ENCODE data around the gene EEPD1. TPM values are rescaled to one million over a fixed set of nuclear protein-coding genes. Genes with fewer than 3 reads are reported as not detected.

The EEPD1 gene
- total RNA-seq, 6 experiments from 2014 or later = 5.9 to 18.6 (median 10.6) TPM

DNA sequence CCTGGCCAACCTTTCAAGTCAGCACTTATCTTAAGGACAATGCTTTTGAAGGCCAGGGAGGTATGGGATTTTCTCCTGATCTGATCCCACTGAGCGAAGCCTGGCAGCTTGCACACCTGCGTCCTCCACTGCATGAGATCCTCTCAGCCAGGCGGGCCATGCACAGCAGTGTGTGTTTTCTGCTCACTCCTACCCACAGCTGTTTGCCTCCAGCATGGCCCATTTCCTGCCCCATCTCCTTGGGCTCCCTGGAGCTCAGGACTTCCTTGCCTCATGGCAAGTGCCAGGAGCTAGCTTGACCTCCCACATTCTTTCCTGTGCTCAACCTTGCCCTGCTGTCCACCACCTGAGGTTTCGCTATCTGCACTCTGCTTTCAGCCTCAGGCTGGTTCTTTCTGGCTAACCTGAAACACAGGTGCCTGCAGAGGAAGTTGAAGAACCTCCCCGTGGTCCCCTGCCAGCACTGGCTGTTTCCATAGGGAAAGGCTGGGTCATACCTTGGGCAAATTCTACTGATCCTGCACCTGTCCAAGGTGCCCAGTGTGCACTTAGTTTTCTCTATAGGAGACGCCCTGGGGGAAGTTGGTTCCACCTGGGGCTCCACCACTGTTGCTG is 43.9 kb upstream of the EEPD1 start:
- no peak overlapping the region for H3K4me3 ChIP-seq
- no peak for TF ChIP-seq POLR2A (IDR thresholded peaks at IDR 0.05)
- TF ChIP-seq, protein P1, sequence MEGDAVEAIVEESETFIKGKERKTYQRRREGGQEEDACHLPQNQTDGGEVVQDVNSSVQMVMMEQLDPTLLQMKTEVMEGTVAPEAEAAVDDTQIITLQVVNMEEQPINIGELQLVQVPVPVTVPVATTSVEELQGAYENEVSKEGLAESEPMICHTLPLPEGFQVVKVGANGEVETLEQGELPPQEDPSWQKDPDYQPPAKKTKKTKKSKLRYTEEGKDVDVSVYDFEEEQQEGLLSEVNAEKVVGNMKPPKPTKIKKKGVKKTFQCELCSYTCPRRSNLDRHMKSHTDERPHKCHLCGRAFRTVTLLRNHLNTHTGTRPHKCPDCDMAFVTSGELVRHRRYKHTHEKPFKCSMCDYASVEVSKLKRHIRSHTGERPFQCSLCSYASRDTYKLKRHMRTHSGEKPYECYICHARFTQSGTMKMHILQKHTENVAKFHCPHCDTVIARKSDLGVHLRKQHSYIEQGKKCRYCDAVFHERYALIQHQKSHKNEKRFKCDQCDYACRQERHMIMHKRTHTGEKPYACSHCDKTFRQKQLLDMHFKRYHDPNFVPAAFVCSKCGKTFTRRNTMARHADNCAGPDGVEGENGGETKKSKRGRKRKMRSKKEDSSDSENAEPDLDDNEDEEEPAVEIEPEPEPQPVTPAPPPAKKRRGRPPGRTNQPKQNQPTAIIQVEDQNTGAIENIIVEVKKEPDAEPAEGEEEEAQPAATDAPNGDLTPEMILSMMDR (IDR thresholded peaks at IDR 0.05) = no peak
- DNase-seq = no peak
- no peaks in the 10 kb centered on the region for H3K36me3 ChIP-seq
- no peaks in the 10 kb centered on the region for H3K9me3 ChIP-seq
- no peak for ATAC-seq
- no peaks in the 10 kb centered on the region for H3K27me3 ChIP-seq
- intact Hi-C loops (cut with DNase I) = no loop called here
- no peak overlapping the region for H3K27ac ChIP-seq
- 88% methylated on average over 5 of the region's 6 CpGs for WGBS (ENCODE audit: insufficient coverage, low coverage, low lambda C conversion rate, missing lambda C conversion rate)
- peaks cover 0 to 10% (median 3%) of the 10 kb centered on the region in 4 donors for H3K4me1 ChIP-seq

DNA sequence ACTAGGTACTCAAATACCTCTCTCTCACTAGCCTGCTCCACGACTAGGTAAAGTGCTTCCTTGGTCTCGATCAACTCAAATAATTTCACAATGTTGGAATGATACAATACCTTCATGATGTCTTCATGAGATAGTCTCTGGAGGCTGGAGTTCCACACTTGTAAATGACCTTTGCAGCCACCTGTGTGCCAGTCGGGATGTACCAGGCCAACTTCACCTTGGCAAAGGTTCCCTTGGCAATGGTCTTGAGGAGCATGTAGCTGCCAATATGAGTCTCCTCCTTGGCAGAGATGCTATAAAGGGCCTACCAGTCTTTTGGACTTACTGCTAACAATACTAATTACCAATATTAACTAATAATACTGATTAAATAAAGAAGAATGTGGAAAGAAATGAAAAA is 42.5 kb upstream of the EEPD1 start:
- peaks cover 0 to 10% (median 3%) of the 10 kb centered on the region in 4 donors for H3K4me1 ChIP-seq
- ATAC-seq (no peak), DNase-seq (no peak)
- H3K9me3 ChIP-seq = no peaks in the 10 kb centered on the region
- H3K36me3 ChIP-seq = no peaks in the 10 kb centered on the region
- no peak overlapping the region for H3K27ac ChIP-seq
- H3K4me3 ChIP-seq = no peak overlapping the region
- WGBS (ENCODE audit: insufficient coverage, low coverage, low lambda C conversion rate, missing lambda C conversion rate) = 48% methylated on average over 3 of the region's 3 CpGs
- no peaks in the 10 kb centered on the region for H3K27me3 ChIP-seq
- intact Hi-C loops (cut with DNase I) = no loop called here
- no peak for TF ChIP-seq POLR2A (IDR thresholded peaks at IDR 0.05)
- TF ChIP-seq, protein P1 (IDR thresholded peaks at IDR 0.05) = no peak

DNA sequence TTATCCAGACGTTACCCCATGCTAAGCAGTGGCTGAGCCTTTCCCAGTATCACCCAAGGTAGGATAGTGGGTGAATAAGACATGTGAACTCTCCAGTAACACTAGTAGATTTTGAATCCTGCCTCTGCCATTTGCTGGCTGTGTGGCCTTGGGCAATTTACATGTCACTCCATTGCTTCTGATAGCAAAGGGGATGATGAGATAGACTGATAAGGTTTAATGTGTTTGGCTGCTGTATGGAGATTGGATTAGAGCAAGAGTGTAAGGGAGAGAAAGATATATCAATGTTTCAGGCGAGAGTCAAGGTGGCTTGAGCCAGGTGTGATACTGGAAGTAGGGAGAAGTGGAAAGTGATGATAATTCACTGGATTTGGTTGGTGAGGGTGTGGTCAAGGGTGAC is 40.1 kb upstream of the EEPD1 start:
- Histone ChIP-seq H3K27ac (no peak overlapping the region), H3K27me3 (no peaks in the 10 kb centered on the region), H3K4me3 (no peak overlapping the region), H3K36me3 (no peaks in the 10 kb centered on the region), H3K4me1 (peaks cover 0 to under 1% (median 0%) of the 10 kb centered on the region in 4 donors), H3K9me3 (no peaks in the 10 kb centered on the region)
- intact Hi-C loops (cut with DNase I) = no loop called here
- WGBS (ENCODE audit: insufficient coverage, low coverage, low lambda C conversion rate, missing lambda C conversion rate) = 88% methylated on average over 2 of the region's 2 CpGs
- TF ChIP-seq, protein P1 (IDR thresholded peaks at IDR 0.05) = no peak
- no peak for TF ChIP-seq POLR2A (IDR thresholded peaks at IDR 0.05)
- no peak for DNase-seq
- no peak for ATAC-seq

DNA sequence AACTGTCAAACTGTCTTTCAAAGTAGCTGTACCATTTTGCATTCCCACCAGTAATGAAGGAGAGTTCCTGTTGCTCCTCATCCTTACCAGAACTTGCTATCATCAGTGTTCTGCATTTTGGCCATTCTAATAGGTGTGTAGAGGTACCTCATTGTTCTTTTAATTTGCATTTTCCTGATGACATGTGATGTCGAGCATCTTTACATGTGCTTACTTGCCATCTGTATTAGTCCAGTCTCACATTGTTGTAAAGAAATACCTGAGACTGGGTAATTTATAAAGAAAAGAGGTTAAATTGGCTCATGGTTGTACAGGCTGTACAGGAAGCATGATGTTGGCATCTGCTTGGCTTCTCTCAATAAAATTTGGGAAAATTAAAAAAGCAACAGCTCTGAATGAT is 38.7 kb upstream of the EEPD1 start:
- WGBS (ENCODE audit: insufficient coverage, low coverage, low lambda C conversion rate, missing lambda C conversion rate) = 87% methylated on average over 1 of the region's 1 CpG
- no peaks in the 10 kb centered on the region for H3K27me3 ChIP-seq
- H3K27ac ChIP-seq = no peak overlapping the region
- peaks cover 0 to 5% (median 2%) of the 10 kb centered on the region in 4 donors for H3K4me1 ChIP-seq
- no peaks in the 10 kb centered on the region for H3K36me3 ChIP-seq
- no peak for ATAC-seq
- no peak for DNase-seq
- no peaks in the 10 kb centered on the region for H3K9me3 ChIP-seq
- TF ChIP-seq POLR2A (IDR thresholded peaks at IDR 0.05) = no peak
- TF ChIP-seq, protein P1 (IDR thresholded peaks at IDR 0.05) = no peak
- intact Hi-C loops (cut with DNase I) = no loop called here
- H3K4me3 ChIP-seq = no peak overlapping the region
